Mesothelial cell of epicardium (in vitro differentiated cells): Measurements from ENCODE around the gene LY6G6D. TPM values are rescaled to one million over a fixed set of nuclear protein-coding genes. Genes with fewer than 3 reads are reported as not detected.

Experiments used
- DNase-seq, 2 experiments: peaks; one replicate each; pipeline ENCODE4 v3.0.0; 2021; ENCODE audit warnings: low spot score in 2 of 2; ENCODE audit not compliant: unreplicated experiment in 2 of 2
- H3K27ac Mint-ChIP-seq: 2 replicates; pipeline ENCODE4 v1.8.0; 2021; ENCODE audit warnings: mixed read lengths
- H3K27me3 Mint-ChIP-seq: 2 replicates; pipeline ENCODE4 v1.8.0; 2021; ENCODE audit warnings: low read depth, mixed read lengths
- H3K36me3 Mint-ChIP-seq: 2 replicates; pipeline ENCODE4 v1.8.0; 2021; ENCODE audit warnings: mixed read lengths
- H3K4me1 Mint-ChIP-seq: 2 replicates; pipeline ENCODE4 v1.8.0; 2021; ENCODE audit warnings: mixed read lengths
- H3K4me3 Mint-ChIP-seq: 2 replicates; pipeline ENCODE4 v1.8.0; 2021; ENCODE audit warnings: mild to moderate bottlenecking, moderate library complexity, mixed read lengths
- H3K9me3 Mint-ChIP-seq: 2 replicates; pipeline ENCODE4 v1.8.0; 2021; ENCODE audit warnings: mixed read lengths
- CTCF ChIP-seq: fragments of 200-600 bp; sonication (generic); IDR thresholded peaks from one replicate; pipeline ENCODE4 v1.5.0; 2021; ENCODE audit warnings: antibody characterized with exemption; ENCODE audit not compliant: unreplicated experiment
- total RNA-seq: library from RNA; stranded (reverse); gene quantifications from 3 replicates; pipeline ENCODE4 v1.2.1, GENCODE V29; 2021

LY6G6D gene
- total RNA-seq, 1 donor from 2014 or later: 0.67 TPM

- Mint-ChIP-seq H3K4me1 (peaks cover 63% of the 10 kb centered on the region), H3K9me3 (no peaks in the 10 kb centered on the region)
Observed at GRCh38 chr6:31737315-31737990, 22.3 kb downstream of the LY6G6D start.

DNA sequence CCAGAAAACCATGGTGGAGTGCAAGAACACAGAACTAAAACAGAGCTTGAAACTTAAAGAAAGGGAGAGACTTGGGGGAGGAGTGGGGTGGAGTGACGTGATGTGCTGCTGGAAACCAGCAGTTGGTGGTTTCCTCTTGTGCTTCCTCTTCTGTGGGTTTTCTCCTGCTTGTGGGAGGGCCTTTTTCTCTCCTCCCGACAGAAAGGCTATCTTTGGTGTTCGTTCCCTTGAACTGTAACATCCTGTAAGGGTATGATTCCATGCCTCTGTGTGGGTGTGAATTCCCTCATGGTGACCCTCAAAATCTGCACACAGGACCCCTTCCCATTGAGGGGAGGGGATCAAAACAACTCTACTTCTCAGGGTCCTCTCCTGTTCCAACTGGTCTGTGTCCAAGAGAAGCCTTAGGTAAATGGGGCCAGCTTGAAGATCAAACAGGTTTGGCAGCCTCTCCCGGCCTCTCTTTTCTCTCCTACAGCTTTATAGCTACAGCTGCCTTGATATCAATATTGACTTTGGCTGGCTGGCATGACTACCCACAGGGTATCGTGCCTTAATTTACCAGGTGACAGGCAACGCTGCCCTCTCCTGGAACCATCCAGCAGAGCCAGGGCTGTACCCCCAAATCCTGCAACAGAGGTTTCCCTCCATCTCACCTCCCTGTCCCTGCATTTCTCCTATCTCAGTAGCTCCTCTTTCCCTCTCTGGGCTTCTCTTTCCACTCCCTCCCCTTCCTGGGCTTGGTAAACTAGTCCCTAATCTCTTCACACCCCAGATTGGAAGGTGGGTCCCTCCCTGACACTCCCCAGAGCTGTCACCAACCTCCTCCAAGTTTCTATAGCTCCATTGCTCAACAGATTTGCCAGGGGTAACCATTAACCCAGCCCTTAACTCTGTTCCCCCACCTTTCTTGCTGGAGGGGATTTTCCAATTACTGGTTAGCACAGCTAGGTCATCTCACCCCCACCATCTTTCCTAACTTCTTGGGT, 23.1 kb downstream of the LY6G6D start:
- H3K4me1 Mint-ChIP-seq: peaks cover 63% of the 10 kb centered on the region

More at GRCh38 chr6:31737315-31737990, 22.3 kb downstream of the LY6G6D start:
- no peak for DNase-seq
- Mint-ChIP-seq H3K27me3 (no peaks in the 10 kb centered on the region), H3K27ac (peak overlapping the region; percentile 99), H3K4me3 (peak overlapping the region; percentile 82), H3K36me3 (peaks cover 10% of the 10 kb centered on the region)
- TF ChIP-seq CTCF: no peak

GRCh38 chr6:31739639-31740396, 24.7 kb downstream of the LY6G6D start, which contains the start of gene MSH5:
Gene MSH5 (plus strand): TSS chr6:31740005. CDS start chr6:31740467, 462 bp downstream.
- peaks cover 2% of the 10 kb centered on the region for H3K36me3 Mint-ChIP-seq

More for the DNA sequence above, 23.1 kb downstream of the LY6G6D start:
- Mint-ChIP-seq H3K27ac (peak overlapping the region; percentile 99), H3K9me3 (no peaks in the 10 kb centered on the region), H3K36me3 (peaks cover 7% of the 10 kb centered on the region), H3K27me3 (no peaks in the 10 kb centered on the region), H3K4me3 (peak overlapping the region; percentile 82)
- no peak for TF ChIP-seq CTCF
- no peak for DNase-seq

GRCh38 chr6:31740397-31741223, 25.5 kb downstream of the LY6G6D start:
- DNase-seq: no peak
- no peaks in the 10 kb centered on the region for H3K9me3 Mint-ChIP-seq
- H3K4me1 Mint-ChIP-seq: peaks cover 51% of the 10 kb centered on the region
- H3K27me3 Mint-ChIP-seq: no peaks in the 10 kb centered on the region
- H3K4me3 Mint-ChIP-seq: peak overlapping the region; percentile 85
- peaks cover 2% of the 10 kb centered on the region for H3K36me3 Mint-ChIP-seq
- no peak for TF ChIP-seq CTCF
- peak overlapping the region; percentile 95 for H3K27ac Mint-ChIP-seq

More at GRCh38 chr6:31739639-31740396, 24.7 kb downstream of the LY6G6D start, which contains the start of gene MSH5:
- peak; percentile 96 to 98 for DNase-seq
- Mint-ChIP-seq H3K9me3 (no peaks in the 10 kb centered on the region), H3K4me1 (peaks cover 58% of the 10 kb centered on the region), H3K27ac (peak within 1 kb of the TSS; percentile 99), H3K4me3 (peak within 1 kb of the TSS; percentile 85), H3K27me3 (no peaks in the 10 kb centered on the region)
- TF ChIP-seq CTCF: no peak
